Measurements from ENCODE around the gene ETFDH.
"Not testable (repeated sequence)": the region's sequence is repeated elsewhere in the genome, so short reads cannot be mapped to it uniquely, and the experiment has no call there.

Gene ETFDH

GRCh38 chr4:158671915-158672806 is at the start of gene ETFDH:
Gene ETFDH (plus strand): TSS chr4:158672296. CDS start chr4:158672457, 161 bp downstream.
- peak; percentile 95 for DNase-seq (ENCODE audit: low read depth)

- DNase-seq (ENCODE audit: low read depth) = no peak
These were observed 47.1 kb upstream of the ETFDH start for GRCh38 chr4:158624889-158625478.

GRCh38 chr4:158625544-158625943 is 46.6 kb upstream of the ETFDH start:
- no peak for DNase-seq (ENCODE audit: low read depth)

- no peak for DNase-seq (ENCODE audit: low read depth)
These were observed 41.2 kb upstream of the ETFDH start for GRCh38 chr4:158630893-158631292.

GRCh38 chr4:158636619-158637018 is 35.5 kb upstream of the ETFDH start:
- DNase-seq (ENCODE audit: low read depth) = no peak

- no peak for DNase-seq (ENCODE audit: low read depth)
These were observed 27.7 kb upstream of the ETFDH start for GRCh38 chr4:158644356-158644755.

- no peak for DNase-seq (ENCODE audit: low read depth)
These were observed 27.3 kb upstream of the ETFDH start for GRCh38 chr4:158644760-158645159.

- no peak for DNase-seq (ENCODE audit: low read depth)
These were observed 22.9 kb upstream of the ETFDH start for GRCh38 chr4:158649111-158649680.

GRCh38 chr4:158652920-158653319 is 19.2 kb upstream of the ETFDH start:
- no peak for DNase-seq (ENCODE audit: low read depth)

- no peak for DNase-seq (ENCODE audit: low read depth)
These were observed 15.7 kb upstream of the ETFDH start for GRCh38 chr4:158656439-158656838.

GRCh38 chr4:158657291-158657690 is 14.8 kb upstream of the ETFDH start:
- DNase-seq (ENCODE audit: low read depth) = no peak

- DNase-seq (ENCODE audit: low read depth) = not testable (repeated sequence)
These were observed 8.8 kb upstream of the ETFDH start for GRCh38 chr4:158663255-158663654.

- DNase-seq (ENCODE audit: low read depth) = not testable (repeated sequence)
These were observed 8.1 kb upstream of the ETFDH start for GRCh38 chr4:158663707-158664625.

GRCh38 chr4:158664806-158665205 is 7.3 kb upstream of the ETFDH start:
- no peak for DNase-seq (ENCODE audit: low read depth)

GRCh38 chr4:158666892-158667291 is 5.2 kb upstream of the ETFDH start:
- no peak for DNase-seq (ENCODE audit: low read depth)

GRCh38 chr4:158667651-158668198 is 4.4 kb upstream of the ETFDH start:
- no peak for DNase-seq (ENCODE audit: low read depth)

GRCh38 chr4:158669310-158669709 is 2.8 kb upstream of the ETFDH start:
- DNase-seq (ENCODE audit: low read depth) = no peak

- peak; percentile 20 for DNase-seq (ENCODE audit: low read depth)
These were observed 976 bp upstream of the ETFDH start for GRCh38 chr4:158670975-158671664.

- no peak for DNase-seq (ENCODE audit: low read depth)
These were observed 506 bp upstream of the ETFDH start, which contains the start of gene C4orf46 for GRCh38 chr4:158671665-158671914. Gene C4orf46 (minus strand): TSS chr4:158671887. CDS start chr4:158671801, 86 bp downstream.

GRCh38 chr4:158673633-158674032 is 1.5 kb downstream of the ETFDH start:
- DNase-seq (ENCODE audit: low read depth) = no peak

- no peak for DNase-seq (ENCODE audit: low read depth)
These were observed 4.0 kb downstream of the ETFDH start for GRCh38 chr4:158676076-158676475.

Data from activated T-cell treated with anti-CD3 and anti-CD28 coated beads for 1 hour (primary cell).